OCI-LY7 (cell line): ENCODE data around the gene CTNNA1. TPM values are rescaled to one million over a fixed set of nuclear protein-coding genes. Genes with fewer than 3 reads are reported as not detected.

Experiments
- BruUV-seq: library from RNA; stranded (reverse); fragments of 400-500 nt; replicated peaks from 2 replicates; lab custom pipeline; 2021; lab: Mats Ljungman, UMichigan
- CTCF ChIA-PET: fragments of 300-600 bp; sonication (Branson Sonifier 250); formaldehyde crosslinking; loops from one replicate; lab custom pipeline; 2022; ENCODE audit warnings: antibody characterized with exemption; ENCODE audit not compliant: unreplicated experiment; lab: Charles Lee
- POLR2A ChIA-PET: fragments of 300-600 bp; sonication (Branson Sonifier 250); formaldehyde crosslinking; loops from one replicate; lab custom pipeline; 2022; ENCODE audit warnings: antibody characterized with exemption; lab: Charles Lee
- DNase-seq: peaks from one replicate; pipeline ENCODE4 v3.0.0-alpha.2; 2015; ENCODE audit warnings: low spot score
- H2AFZ ChIP-seq: fragments of 200-600 bp; sonication (generic), shearing (Covaris generic); 2 replicates; pipeline ENCODE4 v1.6.1; 2014; ENCODE audit warnings: mild to moderate bottlenecking, antibody characterized with exemption, low read length, moderate library complexity
- H3K27ac ChIP-seq: fragments of 200-600 bp; sonication (generic); 2 replicates; pipeline ENCODE4 v1.5.1; 2014; ENCODE audit warnings: mixed run types, low read depth, mild to moderate bottlenecking, moderate library complexity, low read length, inconsistent platforms; ENCODE audit not compliant: poor library complexity, severe bottlenecking
- H3K36me3 ChIP-seq: fragments of 200-600 bp; sonication (generic); 2 replicates; pipeline ENCODE4 v1.6.1; 2014; ENCODE audit warnings: mild to moderate bottlenecking, antibody characterized with exemption, low read length, moderate library complexity, mixed read lengths; ENCODE audit not compliant: insufficient read depth
- H3K4me1 ChIP-seq: fragments of 200-600 bp; sonication (generic); 2 replicates; pipeline ENCODE4 v1.5.1; 2014; ENCODE audit warnings: mild to moderate bottlenecking, low read length; ENCODE audit not compliant: insufficient read depth, poor library complexity, severe bottlenecking
- H3K4me2 ChIP-seq: fragments of 200-600 bp; sonication (generic); 2 replicates; pipeline ENCODE4 v1.6.1; 2014; ENCODE audit warnings: mild to moderate bottlenecking, low read length
- H3K4me3 ChIP-seq: fragments of 200-600 bp; sonication (generic); 2 replicates; pipeline ENCODE4 v1.5.1; 2014; ENCODE audit warnings: mild to moderate bottlenecking, low read depth, low read length; ENCODE audit not compliant: poor library complexity, severe bottlenecking
- H3K79me2 ChIP-seq: fragments of 200-600 bp; sonication (generic); 2 replicates; pipeline ENCODE4 v1.6.1; 2016; ENCODE audit warnings: low read depth, mild to moderate bottlenecking, low read length, moderate library complexity, mixed read lengths; ENCODE audit not compliant: insufficient read depth
- H3K9me2 ChIP-seq: fragments of 200-600 bp; sonication (generic); 2 replicates; pipeline ENCODE4 v1.6.1; 2016; ENCODE audit warnings: mild to moderate bottlenecking, low read length, mixed read lengths; ENCODE audit not compliant: insufficient read depth
- H3K9me3 ChIP-seq: fragments of 200-600 bp; sonication (generic); 2 replicates; pipeline ENCODE4 v1.6.1; 2014; ENCODE audit warnings: mild to moderate bottlenecking, mixed run types, low read length, mixed read lengths
- H4K20me1 ChIP-seq: fragments of 200-600 bp; sonication (generic); 2 replicates; pipeline ENCODE4 v1.6.1; 2014; ENCODE audit warnings: mild to moderate bottlenecking, antibody characterized with exemption, low read length, moderate library complexity, mixed read lengths; ENCODE audit not compliant: insufficient read depth
- EZH2phosphoT487 ChIP-seq: fragments of 200-600 bp; sonication (generic); IDR thresholded peaks from 2 replicates; pipeline ENCODE4 v1.6.1; 2018; ENCODE audit warnings: low read depth, borderline replicate concordance, mild to moderate bottlenecking, mixed run types, antibody characterized with exemption, low read length, moderate library complexity, mixed read lengths
- intact Hi-C: fragments of 100-400 bp; cut with micrococcal nuclease; formaldehyde crosslinking; loops from one replicate; pipeline ENCODE4 v1.10.0; 2022; ENCODE audit not compliant: unreplicated experiment
- total RNA-seq, 2 experiments: library from RNA; depleted of rRNA in 1 of 2; stranded (reverse); fragments of >200 nt in 1 of 2; shearing (Covaris generic) in 1 of 2; gene quantifications; 2 replicates each; pipeline ENCODE4 v1.2.3, GENCODE V29; 2014 to 2022
- TF ChIP-seq, protein P1 (sequence below): fragments of 200-600 bp; sonication (generic); conservative IDR thresholded peaks from 2 replicates; pipeline ENCODE4 v1.5.1; 2014; ENCODE audit warnings: mild to moderate bottlenecking, antibody characterized with exemption, low read length, moderate library complexity, mixed read lengths

CTNNA1 gene
- total RNA-seq, 2 experiments from 2014 or later, result 40.4 to 42.7 TPM

- Histone ChIP-seq H3K27ac (no peak overlapping the region), H3K79me2 (no peaks in the 10 kb centered on the region), H2AFZ (no peak overlapping the region), H4K20me1 (no peaks in the 10 kb centered on the region), H3K9me2 (no peaks in the 10 kb centered on the region), H3K4me2 (no peak overlapping the region), H3K4me1 (no peaks in the 10 kb centered on the region), H3K4me3 (no peak overlapping the region), H3K9me3 (no peaks in the 10 kb centered on the region), H3K36me3 (no peaks in the 10 kb centered on the region)
- TF ChIP-seq, protein P1, sequence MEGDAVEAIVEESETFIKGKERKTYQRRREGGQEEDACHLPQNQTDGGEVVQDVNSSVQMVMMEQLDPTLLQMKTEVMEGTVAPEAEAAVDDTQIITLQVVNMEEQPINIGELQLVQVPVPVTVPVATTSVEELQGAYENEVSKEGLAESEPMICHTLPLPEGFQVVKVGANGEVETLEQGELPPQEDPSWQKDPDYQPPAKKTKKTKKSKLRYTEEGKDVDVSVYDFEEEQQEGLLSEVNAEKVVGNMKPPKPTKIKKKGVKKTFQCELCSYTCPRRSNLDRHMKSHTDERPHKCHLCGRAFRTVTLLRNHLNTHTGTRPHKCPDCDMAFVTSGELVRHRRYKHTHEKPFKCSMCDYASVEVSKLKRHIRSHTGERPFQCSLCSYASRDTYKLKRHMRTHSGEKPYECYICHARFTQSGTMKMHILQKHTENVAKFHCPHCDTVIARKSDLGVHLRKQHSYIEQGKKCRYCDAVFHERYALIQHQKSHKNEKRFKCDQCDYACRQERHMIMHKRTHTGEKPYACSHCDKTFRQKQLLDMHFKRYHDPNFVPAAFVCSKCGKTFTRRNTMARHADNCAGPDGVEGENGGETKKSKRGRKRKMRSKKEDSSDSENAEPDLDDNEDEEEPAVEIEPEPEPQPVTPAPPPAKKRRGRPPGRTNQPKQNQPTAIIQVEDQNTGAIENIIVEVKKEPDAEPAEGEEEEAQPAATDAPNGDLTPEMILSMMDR, result no peak
- TF ChIP-seq EZH2phosphoT487, result no peak
- ChIA-PET CTCF (interaction anchor here (0.8 kb wide), 1 partner anchor 9 kb away, joined by 3 read pairs; no protein-coding TSS in a partner anchor), POLR2A (interaction anchor here (1.2 kb wide), 1 partner anchor 11 kb away, joined by 3 read pairs; no protein-coding TSS in a partner anchor)
- DNase-seq, result no peak
- BruUV-seq, result no TSS peak
- intact Hi-C loops, result no loop called here
Measured at GRCh38 chr5:138974227-138975063, 221.2 kb downstream of the CTNNA1 start.

- Histone ChIP-seq H3K4me1 (no peaks in the 10 kb centered on the region), H3K27ac (no peak overlapping the region), H3K9me3 (no peaks in the 10 kb centered on the region), H3K9me2 (no peaks in the 10 kb centered on the region), H3K36me3 (no peaks in the 10 kb centered on the region), H4K20me1 (no peaks in the 10 kb centered on the region), H2AFZ (no peak overlapping the region), H3K4me3 (no peak overlapping the region), H3K79me2 (no peaks in the 10 kb centered on the region), H3K4me2 (no peak overlapping the region)
- intact Hi-C loops, result no loop called here
- DNase-seq, result no peak
- ChIA-PET POLR2A (interaction anchor here (1.2 kb wide), 1 partner anchor 12 kb away, joined by 3 read pairs; no protein-coding TSS in a partner anchor), CTCF (interaction anchor here (0.8 kb wide), 1 partner anchor 10 kb away, joined by 3 read pairs; no protein-coding TSS in a partner anchor)
- BruUV-seq, result no TSS peak
- TF ChIP-seq, protein P1, result no peak
- TF ChIP-seq EZH2phosphoT487, result no peak
Measured at GRCh38 chr5:138975098-138975847, 222.0 kb downstream of the CTNNA1 start.
